GM12801 (cell line): ENCODE measurements around the gene SCPEP1.

Experiments used
- CTCF ChIP-seq: IDR thresholded peaks from one replicate; pipeline ENCODE4 v1.5.1; 2011; ENCODE audit warnings: control low read depth; ENCODE audit not compliant: insufficient read length; ENCODE audit errors: extremely low read depth

The SCPEP1 gene

GRCh38 chr17:56948491-56948890 is 29.4 kb upstream of the SCPEP1 start:
- no peak for TF ChIP-seq CTCF

- TF ChIP-seq CTCF = no peak
Measured at GRCh38 chr17:56949595-56949994, 28.3 kb upstream of the SCPEP1 start.

DNA sequence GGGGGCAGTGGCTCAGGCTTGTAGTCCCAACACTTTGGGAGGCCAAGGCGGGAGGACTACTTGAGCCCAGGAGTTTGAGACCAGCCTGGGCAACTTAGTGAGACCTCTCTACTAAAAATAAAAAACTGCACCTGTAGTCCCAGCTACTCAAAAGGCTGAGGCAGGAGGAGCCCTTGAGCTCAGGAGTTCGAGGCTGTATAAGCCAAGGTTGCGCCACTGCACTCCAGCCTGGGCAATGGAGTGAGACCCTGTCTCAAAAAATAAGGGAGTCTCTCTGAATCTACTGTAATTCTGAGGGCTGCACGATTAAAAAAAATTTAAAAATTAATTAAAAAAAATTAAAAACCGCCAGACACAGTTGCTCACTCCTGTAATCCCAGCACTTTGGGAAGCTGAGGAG is 20.9 kb upstream of the SCPEP1 start:
- TF ChIP-seq CTCF = no peak

DNA sequence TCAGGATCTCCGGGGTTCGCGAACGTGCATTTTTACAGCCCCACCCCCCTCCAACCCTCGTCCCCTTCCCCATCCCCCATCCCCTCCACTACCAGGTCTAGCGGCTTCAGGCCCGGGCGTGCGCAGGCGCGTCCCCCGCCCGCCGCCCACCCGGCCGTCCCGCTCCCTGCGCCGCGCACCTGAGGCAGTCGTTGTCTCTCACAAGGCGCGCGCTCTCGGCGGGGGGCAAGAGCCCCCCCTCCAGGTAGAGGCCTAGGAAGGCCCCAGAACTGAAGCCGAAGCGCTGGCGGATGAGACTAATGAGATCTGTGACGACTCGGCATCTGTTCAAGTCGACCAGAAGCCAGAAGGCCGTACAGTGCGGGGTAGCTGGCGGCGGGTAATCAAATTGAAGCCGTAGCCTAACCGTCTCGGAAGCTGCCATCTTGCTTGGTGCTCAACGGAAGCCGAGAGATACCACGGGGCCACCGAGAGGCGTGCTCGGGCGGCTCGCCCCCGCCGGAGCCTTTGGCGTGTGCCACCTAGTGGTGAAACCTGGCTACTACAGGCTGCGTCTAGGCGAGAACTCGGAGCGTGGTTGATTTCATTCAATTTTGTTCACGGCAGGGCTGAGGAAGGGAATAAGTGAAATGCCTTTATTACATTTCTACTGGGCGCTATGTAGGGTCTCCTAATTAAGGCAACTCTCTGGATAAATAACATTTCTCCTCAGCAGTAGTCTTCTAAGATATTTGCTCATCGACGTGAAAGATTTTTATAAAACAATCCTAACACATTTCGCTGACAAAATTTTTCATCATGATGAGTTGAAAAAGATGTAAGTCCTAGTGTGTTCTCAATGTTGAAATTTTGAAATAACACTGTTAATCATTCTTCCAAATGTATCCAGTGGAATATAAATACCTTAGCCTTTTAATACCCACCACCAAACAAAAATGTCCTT is 17.1 kb upstream of the SCPEP1 start, which contains the start of gene COIL:
Gene COIL (minus strand): TSS at position 455 of the 943 bp plus-strand sequence. CDS start 31 bp downstream, at position 424.
- peak; percentile 70 for TF ChIP-seq CTCF

GRCh38 chr17:56966338-56966737 is 11.6 kb upstream of the SCPEP1 start:
- TF ChIP-seq CTCF = no peak

DNA sequence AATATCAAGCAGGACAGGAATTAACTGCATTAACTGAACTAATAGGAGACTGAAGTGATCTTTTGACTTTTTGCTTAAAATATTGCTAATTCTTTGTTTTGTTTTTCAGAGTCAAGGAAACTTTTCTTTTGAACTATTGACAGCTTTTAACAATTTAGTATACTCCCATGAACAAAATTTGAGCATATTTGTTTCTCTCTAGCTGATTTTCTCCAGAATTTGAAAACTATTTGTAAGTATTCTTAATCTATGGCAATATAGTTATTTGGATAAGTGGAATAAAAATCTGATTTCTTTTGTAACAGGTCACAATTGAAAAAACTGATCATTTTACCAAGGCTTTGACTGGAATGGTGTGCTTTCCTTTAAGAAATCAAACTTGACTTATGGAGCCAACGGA is 7.0 kb upstream of the SCPEP1 start:
- TF ChIP-seq CTCF = no peak

- TF ChIP-seq CTCF = no peak
Measured at GRCh38 chr17:56972111-56972730, 5.7 kb upstream of the SCPEP1 start.
